ENCODE data around the gene ZDHHC14.

DNA sequence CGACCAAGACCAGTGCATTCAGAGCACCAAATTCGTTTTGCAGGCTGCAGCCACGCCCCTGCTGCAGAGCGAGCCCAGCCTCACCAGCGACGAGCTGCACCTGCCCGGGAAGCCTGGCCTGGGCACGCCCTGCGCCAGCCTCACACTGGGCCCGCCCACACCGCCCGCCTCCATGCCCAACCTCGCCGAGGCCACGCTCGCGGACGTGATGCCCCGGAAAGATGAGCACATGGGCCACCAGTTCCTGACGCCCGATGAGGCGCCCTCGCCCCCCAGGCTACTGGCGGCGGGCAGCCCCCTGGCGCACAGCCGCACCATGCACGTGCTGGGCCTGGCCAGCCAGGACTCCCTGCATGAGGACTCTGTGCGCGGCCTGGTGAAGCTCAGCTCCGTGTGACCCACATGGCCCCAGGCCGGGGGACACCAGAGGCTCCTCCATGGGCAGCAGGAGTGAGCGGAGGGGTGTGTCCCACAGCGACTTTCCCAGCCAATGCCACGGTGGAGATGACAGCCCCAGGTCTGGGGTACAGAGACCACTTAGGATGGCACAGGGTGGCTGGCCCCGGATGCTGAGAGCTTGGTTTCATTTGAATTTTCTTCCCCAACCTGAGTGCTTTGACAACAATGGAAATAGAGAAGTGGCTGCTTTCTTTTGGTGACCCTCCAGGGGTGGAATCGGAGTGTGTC, 291.9 kb downstream of the ZDHHC14 start:
- TF ChIP-seq, protein P1, sequence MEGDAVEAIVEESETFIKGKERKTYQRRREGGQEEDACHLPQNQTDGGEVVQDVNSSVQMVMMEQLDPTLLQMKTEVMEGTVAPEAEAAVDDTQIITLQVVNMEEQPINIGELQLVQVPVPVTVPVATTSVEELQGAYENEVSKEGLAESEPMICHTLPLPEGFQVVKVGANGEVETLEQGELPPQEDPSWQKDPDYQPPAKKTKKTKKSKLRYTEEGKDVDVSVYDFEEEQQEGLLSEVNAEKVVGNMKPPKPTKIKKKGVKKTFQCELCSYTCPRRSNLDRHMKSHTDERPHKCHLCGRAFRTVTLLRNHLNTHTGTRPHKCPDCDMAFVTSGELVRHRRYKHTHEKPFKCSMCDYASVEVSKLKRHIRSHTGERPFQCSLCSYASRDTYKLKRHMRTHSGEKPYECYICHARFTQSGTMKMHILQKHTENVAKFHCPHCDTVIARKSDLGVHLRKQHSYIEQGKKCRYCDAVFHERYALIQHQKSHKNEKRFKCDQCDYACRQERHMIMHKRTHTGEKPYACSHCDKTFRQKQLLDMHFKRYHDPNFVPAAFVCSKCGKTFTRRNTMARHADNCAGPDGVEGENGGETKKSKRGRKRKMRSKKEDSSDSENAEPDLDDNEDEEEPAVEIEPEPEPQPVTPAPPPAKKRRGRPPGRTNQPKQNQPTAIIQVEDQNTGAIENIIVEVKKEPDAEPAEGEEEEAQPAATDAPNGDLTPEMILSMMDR (IDR thresholded peaks at IDR 0.05; ENCODE audit: low read length): no peak
- TF ChIP-seq EZH2 (optimal IDR thresholded peaks at IDR 0.05; ENCODE audit: low read depth, low read length): no peak
